NB4 (cell line): ENCODE data around the gene DNMT1.

ENCODE experiments used
- CTCF ChIP-seq: IDR thresholded peaks from one replicate; pipeline ENCODE4 v1.5.1; 2012; ENCODE audit warnings: low read depth, low read length
- MAX ChIP-seq: IDR thresholded peaks from 2 replicates; pipeline ENCODE4 v1.6.1; 2011; ENCODE audit warnings: low read depth, low read length
- POLR2A ChIP-seq: IDR thresholded peaks from 2 replicates; pipeline ENCODE4 v1.6.1; 2011; ENCODE audit warnings: mild to moderate bottlenecking; ENCODE audit not compliant: insufficient read length; ENCODE audit errors: extremely low read depth

GRCh38 chr19:10096615-10096963 is 98.2 kb downstream of the DNMT1 start:
- no peak for TF ChIP-seq CTCF
- TF ChIP-seq POLR2A, result no peak
- no peak for TF ChIP-seq MAX
